H1 (cell line): ENCODE data around the gene CCDC136. TPM values are rescaled to one million over a fixed set of nuclear protein-coding genes. Genes with fewer than 3 reads are reported as not detected.

Experiments
- ATF2 ChIP-seq: IDR thresholded peaks from 2 replicates; pipeline ENCODE4 v1.6.1; 2012; ENCODE audit warnings: low read length, inconsistent platforms
- CBX8 ChIP-seq: fragments of 300-800, 300-1000 bp; sonication (generic); IDR thresholded peaks from 2 replicates; pipeline ENCODE4 v1.7.1; 2016; ENCODE audit warnings: low read depth, low read length, borderline replicate concordance
- polyA plus RNA-seq, 7 experiments: library from polyadenylated mRNA; depleted of rRNA in 3 of 7; stranded (reverse) in 5 of 7; unstranded in 2 of 7; fragments of >200 nt in 5 of 7; fragments of 200-250 nt in 2 of 7; gene quantifications; 1 replicate in 5 of 7; 2 replicates in 1 of 7; 4 replicates in 1 of 7; pipeline versions ENCODE4 v1.2.1 to v1.2.3, GENCODE V29; 2011 to 2013; ENCODE audit warnings: missing spikeins in 2 of 7, mixed read lengths in 2 of 7
- total RNA-seq: library from RNA; stranded (reverse); fragmentation: NEBNext Ultra II Directional; extraction: Animal tissue kit (Norgen Biotek cat#: 25700); gene quantifications from 2 replicates; pipeline ENCODE4 v1.2.1, GENCODE V29; 2021

CCDC136 gene
- total and polyA plus RNA-seq, 2 of the 8 experiments (the other 6 are each of a cell fraction or from before 2014, with no cell fraction given), result 35.6 to 47.7 TPM

- TF ChIP-seq ATF2 (no peak), CBX8 (no peak)
Measured at GRCh38 chr7:128869138-128869943, 77.6 kb downstream of the CCDC136 start (continued).
